ENCODE data around the gene NLK.

The NLK gene

GRCh38 chr17:28191018-28191417, 148.5 kb downstream of the NLK start:
- TF ChIP-seq CTCF (IDR thresholded peaks at IDR 0.05) = no peak

GRCh38 chr17:28193241-28193640, 150.8 kb downstream of the NLK start:
- no peak for TF ChIP-seq CTCF (IDR thresholded peaks at IDR 0.05)

- no peak for TF ChIP-seq CTCF (IDR thresholded peaks at IDR 0.05)
Observed at GRCh38 chr17:28194382-28194781, 151.9 kb downstream of the NLK start.

GRCh38 chr17:28196636-28197035, 154.2 kb downstream of the NLK start:
- TF ChIP-seq CTCF (IDR thresholded peaks at IDR 0.05) = no peak

GRCh38 chr17:28199115-28199514, 156.6 kb downstream of the NLK start:
- TF ChIP-seq CTCF (IDR thresholded peaks at IDR 0.05) = no peak

- no peak for TF ChIP-seq CTCF (IDR thresholded peaks at IDR 0.05)
Observed at GRCh38 chr17:28199728-28200127, 157.3 kb downstream of the NLK start.

GRCh38 chr17:28201315-28201714, 158.8 kb downstream of the NLK start:
- no peak for TF ChIP-seq CTCF (IDR thresholded peaks at IDR 0.05)

- no peak for TF ChIP-seq CTCF (IDR thresholded peaks at IDR 0.05)
Observed at GRCh38 chr17:28204244-28204643, 161.8 kb downstream of the NLK start.
